Astrocyte of the hippocampus (primary cell): ENCODE data around the gene OXSR1.
"Not testable (repeated sequence)": the region's sequence is repeated elsewhere in the genome, so short reads cannot be mapped to it uniquely, and the experiment has no call there.

Source experiments
- DNase-seq: peaks from one replicate; pipeline ENCODE4 v3.0.0; 2011; ENCODE audit warnings: low read depth, low spot score

The OXSR1 gene

DNA sequence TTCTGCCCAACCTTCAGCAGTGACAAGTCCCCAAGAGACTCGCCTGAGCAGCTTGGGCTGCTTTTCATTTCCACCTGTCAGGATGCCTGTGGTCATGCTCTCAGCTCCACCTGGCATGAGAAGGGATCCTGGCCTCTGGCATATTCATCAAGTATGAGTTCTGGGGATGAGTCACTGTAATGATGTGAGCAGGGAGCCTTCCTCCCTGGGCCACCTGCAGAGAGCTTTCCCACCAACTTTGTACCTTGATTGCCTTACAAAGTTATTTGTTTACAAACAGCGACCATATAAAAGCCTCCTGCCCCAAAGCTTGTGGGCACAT lies 23.4 kb upstream of the OXSR1 start:
- DNase-seq, result peak; percentile 20

GRCh38 chr3:38142959-38143358 lies 22.4 kb upstream of the OXSR1 start:
- DNase-seq, result no peak

DNA sequence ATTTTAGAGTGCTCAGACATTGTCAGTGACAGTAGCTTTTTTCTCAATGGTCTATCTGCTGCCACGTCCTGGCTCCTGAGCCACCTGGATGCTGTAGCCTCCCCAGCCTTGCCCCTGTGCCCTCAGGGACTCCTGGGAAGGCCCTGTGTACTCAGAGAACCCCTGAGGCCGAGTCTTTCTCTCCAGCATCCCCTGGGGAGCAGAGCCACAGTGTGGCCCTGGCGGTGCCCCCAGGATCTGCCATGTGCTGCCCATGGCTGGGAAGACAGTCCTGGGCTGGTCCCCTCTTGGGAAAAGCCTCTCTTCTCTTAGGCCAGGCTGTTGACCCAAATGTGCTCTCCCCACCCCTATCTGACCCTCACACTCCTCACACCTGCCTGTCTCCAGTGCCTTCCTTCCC lies 21.8 kb upstream of the OXSR1 start:
- DNase-seq, result no peak

GRCh38 chr3:38146504-38146903 lies 18.8 kb upstream of the OXSR1 start:
- DNase-seq, result no peak

DNA sequence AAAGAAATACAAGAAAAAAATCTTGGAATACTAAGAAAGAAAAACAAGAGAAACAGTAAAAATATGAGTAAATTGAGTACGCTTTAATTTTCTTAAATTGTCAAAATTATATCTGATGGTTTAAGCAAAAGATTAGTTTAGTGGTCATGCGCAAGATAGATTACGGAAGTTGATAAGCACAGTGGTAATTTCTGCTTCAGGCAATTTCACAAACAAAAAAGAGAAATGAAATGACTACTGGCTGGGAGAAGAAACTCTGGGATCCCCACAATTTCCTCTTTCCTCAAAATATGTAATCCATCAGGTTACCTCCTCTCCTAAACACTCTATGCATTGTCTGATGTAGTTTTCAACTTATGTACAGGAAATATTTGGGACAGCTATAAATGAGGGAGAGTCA lies 17.9 kb upstream of the OXSR1 start:
- DNase-seq, result no peak

- no peak for DNase-seq
Measured at GRCh38 chr3:38148311-38148882, 16.9 kb upstream of the OXSR1 start.

DNA sequence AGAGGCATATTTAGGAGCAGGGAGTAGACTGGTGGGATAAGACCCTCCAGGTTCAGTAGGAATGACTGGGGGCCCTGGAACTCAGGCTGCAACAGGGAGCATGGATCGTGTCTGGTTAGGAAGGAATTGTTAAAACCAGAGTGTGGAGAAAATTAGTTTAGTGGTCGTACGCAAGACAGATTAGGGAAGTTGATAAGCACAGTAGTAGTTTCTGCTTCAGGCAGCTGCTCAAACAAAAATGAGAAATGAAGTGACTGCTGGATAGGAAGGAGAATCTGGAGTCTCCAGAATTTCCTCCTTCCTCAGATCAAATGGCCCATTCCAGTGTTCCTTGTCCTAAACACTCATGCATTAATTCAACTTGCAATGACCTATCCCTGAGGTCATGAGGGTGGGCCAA lies 15.6 kb upstream of the OXSR1 start:
- no peak for DNase-seq

GRCh38 chr3:38150780-38151528 lies 14.4 kb upstream of the OXSR1 start:
- no peak for DNase-seq

DNA sequence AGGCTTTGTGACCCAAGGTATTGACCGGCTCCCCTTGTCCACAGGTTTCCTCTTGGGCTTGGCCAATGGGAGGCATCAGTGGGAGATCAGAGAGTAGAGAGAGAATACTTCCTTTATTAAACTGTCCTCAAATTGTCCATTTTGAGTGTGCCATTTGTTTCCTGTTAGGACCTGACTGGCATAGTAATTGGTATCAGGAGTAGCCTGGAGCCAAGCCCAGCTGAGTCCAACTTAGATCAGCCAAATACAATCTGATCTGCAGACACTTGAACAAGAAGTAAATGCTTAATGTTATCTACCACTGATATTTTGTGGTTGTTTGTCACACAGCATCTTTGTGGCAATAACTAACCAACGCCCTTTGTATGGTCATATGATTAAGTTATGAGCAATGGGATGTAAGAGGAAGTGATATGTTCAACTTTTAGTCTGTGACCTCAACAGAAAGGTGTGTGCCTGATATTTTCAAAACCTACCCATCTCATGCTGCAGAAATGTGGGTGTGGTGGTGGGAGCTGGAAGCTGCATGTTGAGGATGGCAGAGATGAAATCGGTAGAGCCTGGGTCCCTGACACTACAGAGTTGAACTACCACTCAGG lies 13.6 kb upstream of the OXSR1 start:
- peak; percentile 24 for DNase-seq

GRCh38 chr3:38152609-38153008 lies 12.7 kb upstream of the OXSR1 start:
- no peak for DNase-seq

GRCh38 chr3:38153221-38153620 lies 12.1 kb upstream of the OXSR1 start:
- DNase-seq, result no peak

DNA sequence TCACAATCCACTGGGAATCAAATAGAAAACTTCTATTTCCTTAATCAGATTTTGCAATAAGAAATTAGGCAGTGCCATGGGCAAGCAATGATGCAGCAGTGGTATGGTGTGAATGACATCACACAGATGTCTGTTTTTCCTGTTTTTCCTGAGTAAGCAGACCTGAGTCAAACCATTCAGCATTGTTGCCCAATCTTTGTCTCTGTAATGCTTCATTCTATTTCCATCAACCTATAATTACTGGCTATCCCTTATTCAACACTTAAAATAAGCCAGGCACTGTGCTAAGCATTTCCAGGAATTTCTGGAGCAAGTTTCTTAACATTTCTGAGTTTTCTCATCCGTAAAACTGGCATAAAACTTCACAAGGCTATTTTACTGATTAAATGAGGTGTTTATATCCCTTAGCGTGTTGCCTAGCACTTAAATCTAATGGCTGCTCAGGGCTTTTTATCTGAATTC lies 11.3 kb upstream of the OXSR1 start:
- peak; percentile 40 for DNase-seq

GRCh38 chr3:38154625-38155255 lies 10.6 kb upstream of the OXSR1 start:
- DNase-seq, result no peak

DNA sequence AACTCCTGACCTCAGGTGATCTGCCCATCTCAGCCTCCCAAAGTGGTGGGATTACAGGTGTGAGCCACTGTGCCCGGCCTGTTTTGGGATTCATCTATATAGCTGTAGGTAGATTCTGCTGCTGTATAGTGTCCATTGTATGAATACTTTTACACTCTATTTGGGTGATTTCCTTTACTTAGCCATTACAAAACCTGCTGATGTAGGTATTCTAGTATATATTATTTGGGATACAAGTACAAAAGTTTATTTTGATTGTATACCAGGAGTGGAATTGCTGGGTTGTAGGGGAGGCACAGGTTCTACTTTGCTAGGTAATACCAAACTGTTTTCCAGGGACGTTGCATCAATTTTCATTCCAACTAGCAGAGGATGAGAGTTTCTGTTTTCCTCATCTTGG lies 9.5 kb upstream of the OXSR1 start:
- no peak for DNase-seq

GRCh38 chr3:38157117-38157516 lies 8.2 kb upstream of the OXSR1 start:
- DNase-seq, result no peak

DNA sequence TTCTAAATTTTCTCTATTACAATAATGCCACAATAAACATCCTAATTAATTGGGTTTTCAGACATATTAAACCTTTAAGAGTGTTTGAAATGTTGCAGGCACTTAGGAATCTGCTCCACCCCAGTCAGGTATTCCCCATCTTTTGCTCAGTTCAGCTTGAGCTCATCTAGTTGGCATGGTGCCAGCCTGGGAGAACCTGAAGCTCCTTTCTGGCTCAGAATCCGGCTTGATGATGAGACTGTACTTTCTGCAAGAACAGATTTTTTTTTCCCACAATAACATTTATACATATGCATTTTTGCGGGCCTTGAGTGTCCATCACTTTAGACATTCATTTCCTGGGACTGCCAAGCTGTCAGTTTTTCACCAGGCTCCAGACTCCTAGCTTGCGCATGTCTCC lies 7.7 kb upstream of the OXSR1 start:
- DNase-seq, result no peak

- no peak for DNase-seq
Measured at GRCh38 chr3:38158472-38158871, 6.9 kb upstream of the OXSR1 start.

DNA sequence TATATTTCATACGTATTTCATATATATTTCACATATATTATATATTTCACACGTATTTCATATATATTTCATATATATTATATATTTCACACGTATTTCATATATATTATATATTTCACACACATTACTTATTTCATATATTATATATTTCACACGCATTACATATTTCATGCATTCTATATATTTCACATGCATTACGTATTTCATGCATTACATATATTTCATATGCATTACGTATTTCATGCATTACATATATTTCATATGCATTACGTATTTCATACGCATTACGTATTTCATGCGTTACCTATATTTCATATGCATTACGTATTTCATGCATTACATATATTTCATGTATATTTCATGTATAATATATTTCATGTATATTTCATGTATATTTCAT lies 4.6 kb upstream of the OXSR1 start:
- not testable (repeated sequence) for DNase-seq

DNA sequence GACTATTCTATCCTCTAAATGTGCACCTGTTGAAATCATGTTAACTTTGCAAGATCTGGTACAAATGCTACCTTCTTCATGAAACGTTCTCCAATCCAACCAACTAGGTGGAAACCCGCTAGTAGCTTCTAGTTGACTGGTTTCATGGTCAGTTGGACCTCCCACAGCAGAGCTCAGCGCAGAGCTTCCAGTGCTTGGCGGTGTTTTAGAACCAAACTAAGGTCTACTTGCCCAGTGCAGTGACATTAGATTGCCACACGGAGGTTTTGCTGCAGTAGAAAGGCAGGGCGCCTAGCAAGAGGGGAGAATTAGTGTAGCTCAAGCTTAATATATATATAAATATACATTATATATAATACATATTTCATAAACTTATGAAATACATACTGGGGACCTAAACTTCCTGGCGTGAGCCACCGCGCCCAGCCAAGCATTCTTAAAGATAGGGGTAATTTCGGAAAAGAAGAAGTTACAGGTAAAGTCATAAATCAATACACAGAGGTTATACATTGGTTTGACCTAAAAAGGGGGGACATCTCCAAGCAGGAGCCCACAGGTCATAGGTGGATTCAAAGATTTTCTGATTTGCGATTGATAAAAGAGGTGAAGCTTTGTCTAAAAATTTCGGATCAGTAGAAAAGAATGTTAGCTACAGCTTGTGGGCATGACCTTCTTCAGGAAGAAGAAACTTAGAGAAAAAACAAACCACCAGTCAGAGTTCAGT lies 2.1 kb upstream of the OXSR1 start:
- no peak for DNase-seq

- no peak for DNase-seq
Measured at GRCh38 chr3:38163841-38164642, 1.3 kb upstream of the OXSR1 start.

DNA sequence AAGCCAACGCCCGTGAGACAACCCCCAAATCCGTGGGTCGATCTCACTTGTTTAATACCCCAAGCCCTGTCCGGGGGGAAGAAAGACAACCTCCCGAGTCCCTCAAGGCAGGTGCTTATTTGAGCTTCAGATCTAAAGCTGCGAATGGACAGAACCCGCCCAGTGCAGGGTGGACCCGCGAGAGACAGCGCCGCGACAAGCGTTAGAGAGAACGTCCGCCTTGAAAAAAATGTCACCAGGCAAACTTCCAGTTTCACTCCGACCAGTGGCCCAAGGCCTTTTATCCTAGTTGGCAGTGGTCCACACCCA lies 740 bp upstream of the OXSR1 start:
- no peak for DNase-seq
